Mesothelial cell of epicardium (in vitro differentiated cells): Measurements from ENCODE around the gene VPS16. TPM values are rescaled to one million over a fixed set of nuclear protein-coding genes. Genes with fewer than 3 reads are reported as not detected.

Experiments used
- DNase-seq, 2 experiments: peaks; one replicate each; pipeline ENCODE4 v3.0.0; 2021; ENCODE audit warnings: low spot score in 2 of 2; ENCODE audit not compliant: unreplicated experiment in 2 of 2
- H3K27ac Mint-ChIP-seq: 2 replicates; pipeline ENCODE4 v1.8.0; 2021; ENCODE audit warnings: mixed read lengths
- H3K27me3 Mint-ChIP-seq: 2 replicates; pipeline ENCODE4 v1.8.0; 2021; ENCODE audit warnings: low read depth, mixed read lengths
- H3K36me3 Mint-ChIP-seq: 2 replicates; pipeline ENCODE4 v1.8.0; 2021; ENCODE audit warnings: mixed read lengths
- H3K4me1 Mint-ChIP-seq: 2 replicates; pipeline ENCODE4 v1.8.0; 2021; ENCODE audit warnings: mixed read lengths
- H3K4me3 Mint-ChIP-seq: 2 replicates; pipeline ENCODE4 v1.8.0; 2021; ENCODE audit warnings: mild to moderate bottlenecking, moderate library complexity, mixed read lengths
- H3K9me3 Mint-ChIP-seq: 2 replicates; pipeline ENCODE4 v1.8.0; 2021; ENCODE audit warnings: mixed read lengths
- total RNA-seq: library from RNA; stranded (reverse); gene quantifications from 3 replicates; pipeline ENCODE4 v1.2.1, GENCODE V29; 2021
- TF ChIP-seq, protein P1 (sequence below): fragments of 200-600 bp; sonication (generic); IDR thresholded peaks from one replicate; pipeline ENCODE4 v1.5.0; 2021; ENCODE audit warnings: antibody characterized with exemption; ENCODE audit not compliant: unreplicated experiment

Gene VPS16
- total RNA-seq, 1 donor from 2014 or later, result 51.6 TPM

DNA sequence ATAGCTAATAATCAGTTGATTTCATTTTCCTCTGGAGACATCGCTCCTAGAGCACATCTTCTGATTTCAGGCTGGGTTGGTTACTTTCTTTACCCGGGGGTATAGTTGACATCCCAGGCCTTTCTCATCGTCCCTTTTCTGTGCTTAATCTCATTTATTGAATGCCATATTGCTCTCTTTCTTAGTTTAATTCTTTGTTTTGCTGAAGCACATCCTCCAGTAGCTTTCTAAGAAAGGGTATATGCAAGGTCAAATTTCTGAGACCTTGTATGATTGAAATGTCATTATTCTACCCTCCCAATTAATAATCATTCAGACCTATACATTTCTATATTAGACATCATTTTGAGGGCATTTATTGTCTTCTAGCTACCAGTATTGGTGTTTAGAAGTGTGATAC lies 28.4 kb upstream of the VPS16 start:
- no peak for DNase-seq
- Mint-ChIP-seq H3K4me3 (no peak overlapping the region), H3K36me3 (no peaks in the 10 kb centered on the region), H3K9me3 (peaks cover 25% of the 10 kb centered on the region), H3K27me3 (peaks cover 12% of the 10 kb centered on the region), H3K4me1 (peaks cover 22% of the 10 kb centered on the region), H3K27ac (no peak overlapping the region)
- TF ChIP-seq, protein P1, sequence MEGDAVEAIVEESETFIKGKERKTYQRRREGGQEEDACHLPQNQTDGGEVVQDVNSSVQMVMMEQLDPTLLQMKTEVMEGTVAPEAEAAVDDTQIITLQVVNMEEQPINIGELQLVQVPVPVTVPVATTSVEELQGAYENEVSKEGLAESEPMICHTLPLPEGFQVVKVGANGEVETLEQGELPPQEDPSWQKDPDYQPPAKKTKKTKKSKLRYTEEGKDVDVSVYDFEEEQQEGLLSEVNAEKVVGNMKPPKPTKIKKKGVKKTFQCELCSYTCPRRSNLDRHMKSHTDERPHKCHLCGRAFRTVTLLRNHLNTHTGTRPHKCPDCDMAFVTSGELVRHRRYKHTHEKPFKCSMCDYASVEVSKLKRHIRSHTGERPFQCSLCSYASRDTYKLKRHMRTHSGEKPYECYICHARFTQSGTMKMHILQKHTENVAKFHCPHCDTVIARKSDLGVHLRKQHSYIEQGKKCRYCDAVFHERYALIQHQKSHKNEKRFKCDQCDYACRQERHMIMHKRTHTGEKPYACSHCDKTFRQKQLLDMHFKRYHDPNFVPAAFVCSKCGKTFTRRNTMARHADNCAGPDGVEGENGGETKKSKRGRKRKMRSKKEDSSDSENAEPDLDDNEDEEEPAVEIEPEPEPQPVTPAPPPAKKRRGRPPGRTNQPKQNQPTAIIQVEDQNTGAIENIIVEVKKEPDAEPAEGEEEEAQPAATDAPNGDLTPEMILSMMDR, result no peak

DNA sequence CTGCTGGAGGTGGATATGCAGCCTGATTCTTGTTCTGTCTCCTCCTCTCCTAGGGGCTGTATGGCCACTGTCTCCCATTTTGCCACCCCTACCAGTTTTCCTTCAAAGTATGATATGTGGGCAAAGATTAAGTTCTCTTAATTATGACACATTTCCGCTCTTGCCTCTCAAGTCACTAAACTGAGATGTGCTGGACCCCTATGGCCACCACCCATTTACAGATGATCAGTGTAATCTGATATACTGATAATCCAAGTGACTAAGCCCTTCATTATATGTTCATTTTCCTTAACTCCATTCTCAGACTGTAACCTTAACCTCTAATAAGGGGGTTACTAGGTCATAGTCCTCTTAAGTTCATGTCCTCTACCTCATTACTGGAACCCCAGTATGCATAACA lies 26.5 kb upstream of the VPS16 start:
- Mint-ChIP-seq H3K27me3 (peaks cover under 1% of the 10 kb centered on the region), H3K36me3 (no peaks in the 10 kb centered on the region), H3K4me1 (peaks cover 24% of the 10 kb centered on the region), H3K4me3 (no peak overlapping the region), H3K9me3 (peaks cover 21% of the 10 kb centered on the region), H3K27ac (peak overlapping the region; percentile 70)
- DNase-seq, result no peak
- TF ChIP-seq, protein P1, result no peak

DNA sequence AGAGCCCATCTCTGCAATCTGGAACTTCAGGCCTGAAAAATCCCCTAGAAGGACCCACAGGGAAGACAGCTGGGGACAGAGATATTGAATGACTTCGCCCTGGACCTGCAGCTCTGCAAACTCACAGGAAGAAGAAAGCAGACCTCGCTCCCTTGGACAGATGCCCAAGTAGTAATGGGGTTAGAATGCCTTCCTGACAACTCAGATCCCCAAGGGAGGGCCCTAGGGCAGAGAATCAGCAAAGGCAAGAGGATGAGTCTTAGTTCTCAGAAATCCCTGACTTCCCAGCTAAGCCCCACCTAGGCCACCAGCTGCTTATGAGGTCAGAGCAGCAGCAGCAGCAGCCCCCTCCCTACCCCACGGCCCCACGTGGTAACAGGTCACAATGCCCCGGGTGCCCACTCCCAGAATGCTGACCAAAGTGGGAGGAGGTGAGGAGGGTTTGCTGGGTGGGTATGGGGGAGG lies 25.9 kb upstream of the VPS16 start, which contains the start of gene C20orf141:
Gene C20orf141, plus strand, starts transcription at position 401 of the 465 bp plus-strand sequence. CDS start 198 bp downstream, outside the sequence.
- H3K36me3 Mint-ChIP-seq, result no peaks in the 10 kb centered on the region
- H3K27ac Mint-ChIP-seq, result peak within 1 kb of the TSS; percentile 88
- peaks cover 27% of the 10 kb centered on the region for H3K4me1 Mint-ChIP-seq
- no peak within 1 kb of the TSS for H3K4me3 Mint-ChIP-seq
- H3K27me3 Mint-ChIP-seq, result no peaks in the 10 kb centered on the region
- no peak for DNase-seq
- H3K9me3 Mint-ChIP-seq, result peaks cover 19% of the 10 kb centered on the region
- TF ChIP-seq, protein P1, result no peak

DNA sequence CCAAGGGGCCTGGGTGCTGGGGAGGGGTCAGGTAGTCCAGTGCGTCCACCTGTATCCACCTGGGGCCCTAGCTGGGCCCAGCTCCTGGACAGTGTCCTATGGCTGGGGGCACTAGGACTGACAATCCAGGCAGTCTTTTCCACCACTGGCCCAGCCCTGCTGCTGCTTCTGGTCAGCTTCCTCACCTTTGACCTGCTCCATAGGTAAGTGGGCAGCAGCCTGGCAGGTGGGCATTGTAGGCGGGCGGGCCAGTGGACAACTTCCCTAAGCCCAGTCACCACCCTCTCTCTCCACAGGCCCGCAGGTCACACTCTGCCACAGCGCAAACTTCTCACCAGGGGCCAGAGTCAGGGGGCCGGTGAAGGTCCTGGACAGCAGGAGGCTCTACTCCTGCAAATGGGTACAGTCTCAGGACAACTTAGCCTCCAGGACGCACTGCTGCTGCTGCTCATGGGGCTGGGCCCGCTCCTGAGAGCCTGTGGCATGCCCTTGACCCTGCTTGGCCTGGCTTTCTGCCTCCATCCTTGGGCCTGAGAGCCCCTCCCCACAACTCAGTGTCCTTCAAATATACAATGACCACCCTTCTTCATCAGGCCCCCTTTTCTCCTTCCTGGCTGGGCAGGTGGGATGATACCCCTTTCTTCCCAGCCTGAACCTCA lies 25.2 kb upstream of the VPS16 start:
- Mint-ChIP-seq H3K9me3 (peaks cover 19% of the 10 kb centered on the region), H3K36me3 (no peaks in the 10 kb centered on the region), H3K27ac (peak overlapping the region; percentile 88), H3K27me3 (no peaks in the 10 kb centered on the region), H3K4me3 (no peak overlapping the region), H3K4me1 (peaks cover 35% of the 10 kb centered on the region)
- no peak for DNase-seq
- TF ChIP-seq, protein P1, result no peak

DNA sequence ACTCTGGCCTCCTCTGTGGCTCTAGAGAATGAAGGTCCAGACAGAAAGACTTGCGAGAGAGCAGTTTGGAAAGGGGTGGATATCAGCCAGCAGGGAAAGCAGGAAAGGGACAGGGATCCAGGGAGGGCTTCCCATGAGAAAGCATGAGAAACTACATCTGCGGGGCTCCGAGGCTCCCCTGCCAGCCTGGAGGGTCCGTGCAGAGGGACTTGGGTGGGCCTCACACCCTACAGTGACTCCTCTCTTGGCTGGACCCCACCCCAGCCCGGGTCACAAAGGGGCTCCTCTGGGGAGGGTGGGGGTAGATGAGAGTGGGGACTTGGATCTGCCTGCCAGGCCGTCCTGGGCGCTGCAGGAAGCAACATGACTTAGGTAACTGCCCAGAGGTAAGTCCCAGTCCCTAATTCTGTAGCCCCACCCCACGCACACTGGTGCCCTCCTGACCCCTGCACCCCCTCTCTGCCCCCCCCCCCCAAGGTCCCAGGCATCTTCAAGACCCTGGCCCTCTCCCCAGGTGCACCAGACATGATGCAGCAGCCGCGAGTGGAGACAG lies 24.4 kb upstream of the VPS16 start, which contains the start of gene TMEM239:
Gene TMEM239, plus strand, starts transcription at position 335 of the 553 bp plus-strand sequence. Its CDS starts 191 bp downstream, at position 526.
- Mint-ChIP-seq H3K27ac (peak within 1 kb of the TSS; percentile 86), H3K36me3 (no peaks in the 10 kb centered on the region), H3K27me3 (no peaks in the 10 kb centered on the region), H3K4me1 (peaks cover 38% of the 10 kb centered on the region), H3K4me3 (no peak within 1 kb of the TSS), H3K9me3 (peaks cover 17% of the 10 kb centered on the region)
- TF ChIP-seq, protein P1, result no peak
- no peak for DNase-seq
